ENCODE results near the gene MAGEA9.
"Not testable (repeated sequence)": the region's sequence is repeated elsewhere in the genome, so short reads cannot be mapped to it uniquely, and the experiment has no call there.

Gene MAGEA9, protein sequence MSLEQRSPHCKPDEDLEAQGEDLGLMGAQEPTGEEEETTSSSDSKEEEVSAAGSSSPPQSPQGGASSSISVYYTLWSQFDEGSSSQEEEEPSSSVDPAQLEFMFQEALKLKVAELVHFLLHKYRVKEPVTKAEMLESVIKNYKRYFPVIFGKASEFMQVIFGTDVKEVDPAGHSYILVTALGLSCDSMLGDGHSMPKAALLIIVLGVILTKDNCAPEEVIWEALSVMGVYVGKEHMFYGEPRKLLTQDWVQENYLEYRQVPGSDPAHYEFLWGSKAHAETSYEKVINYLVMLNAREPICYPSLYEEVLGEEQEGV

DNA sequence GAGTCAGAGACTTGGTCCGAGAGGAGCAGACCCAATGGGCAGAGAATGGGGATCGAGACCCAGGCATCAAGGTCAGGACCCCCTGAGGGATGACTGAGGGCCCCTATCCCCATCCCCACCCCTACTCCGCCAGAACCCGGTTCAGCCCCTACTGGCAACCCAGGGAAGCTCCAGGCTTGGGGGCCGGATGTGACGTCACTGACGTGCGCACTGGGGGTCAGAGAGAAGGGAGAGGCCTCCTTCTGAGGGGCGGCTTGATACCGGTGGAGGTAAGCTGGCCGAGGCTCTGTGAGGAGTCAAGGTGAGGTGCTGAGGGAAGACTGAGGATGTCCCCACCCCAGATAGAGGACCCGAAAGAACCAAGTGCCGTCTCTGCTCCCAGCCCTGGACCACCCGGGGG, at the start of gene MAGEA9:
Gene MAGEA9 (plus strand): TSS at position 204 of the 400 bp plus-strand sequence. CDS start 4,281 bp downstream, outside the sequence.
- not testable (repeated sequence) for DNase-seq (ENCODE audit: low read depth)

DNA sequence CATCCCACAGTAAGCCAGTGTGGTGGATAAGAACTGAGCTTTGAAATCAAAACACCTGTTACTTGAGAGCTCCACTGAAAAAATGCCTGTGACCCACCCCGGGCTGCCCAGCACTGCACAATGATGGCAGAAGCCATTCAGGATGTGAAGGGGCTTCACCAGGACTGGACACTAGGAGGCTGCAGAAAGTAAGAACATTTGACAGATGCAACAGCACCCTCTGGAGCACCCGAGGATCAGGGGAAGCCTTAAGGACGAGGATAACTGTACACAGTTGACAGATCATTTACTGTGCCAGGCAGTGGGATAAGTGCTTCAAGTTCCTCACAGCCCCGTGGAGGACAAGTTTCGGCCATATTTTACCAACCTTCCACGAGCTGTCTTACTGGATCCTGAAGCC, 39.5 kb upstream of the MAGEA9 start:
- DNase-seq (ENCODE audit: low read depth) = not testable (repeated sequence)

DNA sequence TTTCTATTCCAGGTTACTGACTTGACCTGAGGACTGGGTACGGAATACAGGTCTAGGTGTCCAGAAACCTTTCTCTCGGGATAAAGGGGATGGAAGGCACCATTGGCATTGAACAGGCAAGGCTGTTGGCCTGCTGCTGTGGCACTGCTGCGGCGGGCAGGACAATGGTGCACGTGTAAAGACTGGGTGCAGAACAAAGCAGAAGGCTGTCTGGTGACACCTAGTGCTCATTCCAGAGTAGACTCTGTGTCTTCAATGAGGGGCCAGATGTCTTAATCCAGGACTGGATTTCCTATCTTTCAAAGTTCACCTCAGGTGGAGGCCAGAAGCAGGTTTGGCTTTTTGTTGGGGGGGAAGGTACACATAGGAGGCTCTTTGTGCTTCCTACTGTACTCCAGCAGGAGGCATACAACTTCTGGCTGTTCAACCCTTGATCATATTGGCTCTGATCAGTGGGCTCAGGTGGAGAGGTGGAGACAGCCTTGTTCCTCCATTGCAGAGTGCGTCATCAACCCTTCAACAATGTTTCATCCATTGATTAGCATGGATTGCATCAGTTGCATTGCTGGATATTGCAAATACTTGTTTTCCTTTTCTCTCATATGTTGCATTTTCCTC, 35.2 kb upstream of the MAGEA9 start:
- not testable (repeated sequence) for DNase-seq (ENCODE audit: low read depth)

DNA sequence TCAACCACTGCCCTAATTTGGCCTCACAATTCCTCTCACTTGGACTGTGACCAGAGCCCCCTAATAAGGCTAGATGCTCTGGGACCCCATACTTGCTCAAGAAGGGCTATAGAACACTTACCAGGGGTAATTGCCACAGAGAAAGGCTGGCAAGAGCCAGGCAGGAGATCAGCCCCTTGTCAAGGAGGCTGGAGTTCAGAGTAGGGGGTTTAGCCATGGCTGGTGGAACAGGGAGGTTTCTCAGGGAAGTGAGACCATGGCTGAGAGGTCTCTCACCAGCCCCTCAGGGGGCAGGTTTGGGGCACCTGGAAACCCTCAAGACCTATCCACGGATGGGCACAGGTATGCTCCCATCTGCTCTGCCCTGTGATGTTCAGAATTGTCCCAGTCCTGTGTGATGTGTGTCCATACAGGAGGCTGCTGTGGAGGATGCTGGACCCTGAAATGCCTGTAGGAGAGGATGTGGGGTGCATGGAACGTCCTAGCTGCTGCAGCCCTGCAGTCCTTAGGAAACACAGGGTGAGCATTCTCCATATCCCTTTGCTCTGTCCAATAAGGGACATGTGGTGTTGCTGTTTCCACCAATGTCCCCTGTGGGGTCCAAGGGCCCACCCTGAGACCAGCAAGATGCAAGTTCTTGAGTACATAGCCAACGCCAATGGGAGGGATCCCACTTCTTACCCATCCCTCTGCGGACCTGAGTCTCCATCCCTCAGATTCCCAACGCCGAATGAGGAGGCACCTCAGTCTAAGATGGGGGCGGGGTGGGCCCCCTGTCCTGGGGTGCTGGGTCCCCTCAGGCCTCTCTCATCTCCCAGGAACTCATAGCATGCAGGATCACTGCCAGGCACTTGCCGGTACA, 24.3 kb upstream of the MAGEA9 start:
- DNase-seq (ENCODE audit: low read depth) = no peak

DNA sequence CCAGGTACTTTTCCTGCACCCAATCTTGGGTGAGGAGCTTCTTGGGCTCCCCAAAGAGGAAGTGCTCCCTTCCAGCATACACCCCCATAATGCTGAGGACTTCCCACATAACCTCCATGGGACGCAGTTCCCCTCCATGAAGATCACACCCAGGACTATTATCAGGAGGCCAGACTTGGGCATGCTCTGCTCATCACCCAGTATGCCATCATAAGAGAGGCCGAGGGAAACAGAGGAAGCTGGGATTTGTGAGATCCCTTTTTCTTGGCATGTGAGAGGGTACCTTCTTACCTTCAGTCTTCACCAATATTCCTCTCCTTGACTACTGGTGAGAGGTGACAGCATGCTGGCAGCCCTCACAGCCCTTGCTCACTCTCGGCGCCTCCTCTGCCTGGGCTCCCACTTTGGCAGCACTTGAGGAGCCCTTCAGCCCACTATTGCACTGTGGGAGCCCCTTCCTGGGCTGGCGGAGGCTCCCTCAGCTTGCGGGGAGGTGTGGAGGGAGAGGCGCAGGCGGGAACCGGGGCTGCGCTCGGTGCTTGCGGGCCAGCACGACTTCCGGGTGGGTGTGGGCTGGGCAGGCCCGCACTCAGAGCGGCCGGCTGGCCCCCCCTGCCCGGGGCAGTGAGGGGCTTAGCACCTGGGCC, 23.5 kb upstream of the MAGEA9 start:
- no peak for DNase-seq (ENCODE audit: low read depth)

DNA sequence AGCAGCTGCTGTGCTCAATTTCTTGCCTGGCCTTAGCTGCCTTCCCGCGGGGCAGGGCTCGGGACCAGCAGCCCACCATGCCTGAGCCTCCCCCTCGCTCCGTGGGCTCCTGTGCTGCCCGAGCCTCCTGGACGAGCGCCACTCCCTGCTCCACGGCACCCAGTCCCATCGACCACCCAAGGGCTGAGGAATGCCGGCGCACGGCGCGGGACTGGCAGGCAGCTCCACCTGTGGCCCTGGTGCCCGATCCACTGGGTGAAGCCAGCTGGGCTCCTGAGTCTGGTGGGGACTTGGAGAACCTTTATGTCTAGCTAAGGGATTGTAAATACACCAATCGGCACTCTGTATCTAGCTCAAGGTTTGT, 23.0 kb upstream of the MAGEA9 start:
- DNase-seq (ENCODE audit: low read depth) = not testable (repeated sequence)

DNA sequence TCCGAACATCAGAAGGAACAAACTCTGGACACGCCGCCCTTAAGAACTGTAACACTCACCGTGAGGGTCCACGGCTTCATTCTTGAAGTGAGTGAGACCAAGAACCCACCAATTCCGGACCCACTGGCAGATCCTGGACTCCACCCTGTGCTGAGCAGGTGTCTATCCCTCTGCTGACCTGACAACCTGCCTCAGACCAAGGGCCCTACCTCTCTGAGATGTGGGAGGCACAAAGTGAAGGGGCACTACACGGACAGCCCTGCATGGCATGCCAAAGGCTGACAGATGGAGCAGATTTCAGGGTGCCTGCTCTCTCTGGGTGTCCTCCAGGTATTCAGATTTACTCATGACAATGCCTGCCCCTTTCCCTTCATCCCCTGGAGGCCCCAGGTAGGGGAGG, 21.9 kb upstream of the MAGEA9 start:
- DNase-seq (ENCODE audit: low read depth) = no peak

DNA sequence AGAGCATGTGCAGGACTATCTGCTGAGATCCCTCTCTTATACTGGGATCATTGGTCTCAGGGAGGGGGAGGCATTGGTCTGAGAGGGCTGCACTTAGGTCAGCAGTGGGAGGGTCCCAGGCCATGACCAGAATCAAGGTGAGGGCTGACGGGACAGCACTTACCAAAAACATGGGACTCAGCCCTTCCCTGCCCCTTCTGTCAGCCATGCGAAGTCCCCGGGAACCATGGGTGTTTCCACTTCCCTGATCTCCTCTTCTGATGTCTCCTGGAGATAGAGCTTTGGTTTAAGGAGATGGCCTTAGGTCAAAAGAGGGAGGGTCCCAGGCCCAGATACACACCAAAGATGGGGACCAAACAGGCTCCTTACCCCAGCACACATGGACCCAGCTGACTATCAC, 20.8 kb upstream of the MAGEA9 start:
- no peak for DNase-seq (ENCODE audit: low read depth)

DNA sequence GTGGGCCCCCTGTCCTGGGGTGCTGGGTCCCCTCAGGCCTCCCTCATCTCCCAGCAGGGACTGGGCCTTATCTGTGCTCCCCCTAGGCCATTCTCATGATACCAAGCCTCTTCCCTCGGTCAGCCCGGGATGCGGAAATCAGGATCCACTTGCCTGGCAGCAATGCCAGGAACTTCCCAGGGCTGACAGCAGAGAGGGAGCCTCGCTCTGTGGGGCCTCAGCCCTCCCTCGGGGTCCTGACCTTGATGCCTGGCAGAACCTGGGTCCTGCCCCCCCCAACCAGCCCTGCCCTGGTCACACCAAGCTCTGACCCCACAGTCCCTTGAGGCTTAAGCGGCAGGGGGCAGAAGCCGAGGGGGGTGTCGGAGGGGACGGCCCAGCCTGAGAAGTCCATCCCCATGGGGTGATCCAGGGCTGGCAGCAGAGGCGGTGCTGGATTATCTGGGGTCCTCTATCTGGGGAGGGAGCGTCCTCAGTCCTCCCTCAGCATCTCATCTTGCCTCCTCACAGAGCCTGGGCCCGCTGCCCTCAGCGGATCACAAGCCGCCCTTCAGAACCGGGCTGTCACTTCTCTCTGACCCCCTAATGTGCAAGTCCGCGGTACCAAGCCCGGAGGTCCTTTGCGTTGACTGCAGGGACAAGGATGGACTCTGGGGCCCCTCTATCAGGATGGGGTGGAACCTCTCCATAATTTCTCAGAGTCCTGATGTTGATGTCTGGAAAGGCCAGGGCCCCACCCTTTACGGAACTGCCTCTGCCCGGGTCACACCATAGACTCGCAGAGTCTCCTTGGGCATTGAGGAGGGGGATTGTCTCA, 19.7 kb upstream of the MAGEA9 start:
- not testable (repeated sequence) for DNase-seq (ENCODE audit: low read depth)

DNA sequence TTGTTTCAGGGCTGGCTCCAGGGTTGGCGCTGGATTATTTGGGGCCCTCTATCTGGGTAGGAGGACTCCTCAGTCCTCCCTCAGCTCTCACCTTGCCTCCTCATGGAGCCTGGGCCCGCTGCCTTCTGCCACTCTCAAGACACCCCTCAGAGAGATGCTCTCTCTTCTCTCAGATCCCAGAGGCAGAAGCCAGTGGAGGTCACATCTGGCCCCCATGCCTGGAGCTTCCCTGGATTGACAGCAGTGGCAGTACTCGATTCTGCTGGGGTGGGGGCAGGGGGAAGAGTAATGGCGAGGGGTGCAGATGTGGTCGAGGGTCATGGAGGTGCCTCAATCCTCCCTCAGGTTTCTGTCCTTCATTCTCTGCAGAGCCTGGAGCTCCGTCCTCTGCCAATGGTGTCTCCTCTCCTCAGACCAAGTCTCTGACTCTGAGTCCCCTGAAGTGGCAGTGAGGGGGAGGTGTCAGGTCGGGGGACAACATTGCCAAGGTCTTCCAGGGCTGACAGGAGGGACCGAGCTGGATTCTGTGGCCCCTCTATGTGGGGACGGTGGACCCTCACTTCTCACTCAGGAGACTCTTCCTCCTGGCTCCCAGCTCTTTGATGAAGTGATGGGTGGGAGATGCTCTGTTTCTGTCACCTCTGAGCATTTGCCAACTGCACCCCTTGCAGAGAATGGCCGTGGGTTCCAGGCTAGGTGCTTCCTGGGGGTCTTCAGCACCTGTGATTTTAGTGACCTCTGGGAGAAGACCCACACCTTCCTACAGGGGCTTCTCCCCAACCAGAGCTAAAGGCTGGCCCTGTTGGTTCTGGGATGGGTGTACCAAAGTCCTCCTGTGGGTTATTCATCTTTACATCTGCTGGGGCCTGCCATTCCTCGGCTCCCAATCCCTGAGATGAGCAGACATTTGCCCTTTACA, 18.8 kb upstream of the MAGEA9 start:
- DNase-seq (ENCODE audit: low read depth) = no peak

DNA sequence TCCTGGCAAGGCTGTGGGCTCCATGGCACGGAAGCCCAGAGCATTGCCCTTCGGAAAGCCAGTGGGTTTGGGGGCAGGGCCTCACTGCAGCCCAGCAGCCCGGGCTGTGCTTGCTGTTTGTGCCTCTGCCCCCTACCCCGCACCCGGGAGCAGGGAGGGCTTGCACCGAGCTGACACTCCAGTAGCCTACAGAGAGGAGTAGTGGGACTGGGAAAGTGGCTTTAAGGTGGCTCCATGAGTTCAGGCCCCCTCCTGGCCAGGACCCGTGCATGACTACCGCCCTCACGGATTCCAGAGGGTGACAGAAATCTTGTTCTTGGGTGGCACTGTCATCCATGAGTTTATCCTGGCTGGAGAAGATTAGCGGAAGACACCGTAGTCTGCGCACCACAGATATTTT, 11.4 kb upstream of the MAGEA9 start:
- DNase-seq (ENCODE audit: low read depth) = not testable (repeated sequence)

DNA sequence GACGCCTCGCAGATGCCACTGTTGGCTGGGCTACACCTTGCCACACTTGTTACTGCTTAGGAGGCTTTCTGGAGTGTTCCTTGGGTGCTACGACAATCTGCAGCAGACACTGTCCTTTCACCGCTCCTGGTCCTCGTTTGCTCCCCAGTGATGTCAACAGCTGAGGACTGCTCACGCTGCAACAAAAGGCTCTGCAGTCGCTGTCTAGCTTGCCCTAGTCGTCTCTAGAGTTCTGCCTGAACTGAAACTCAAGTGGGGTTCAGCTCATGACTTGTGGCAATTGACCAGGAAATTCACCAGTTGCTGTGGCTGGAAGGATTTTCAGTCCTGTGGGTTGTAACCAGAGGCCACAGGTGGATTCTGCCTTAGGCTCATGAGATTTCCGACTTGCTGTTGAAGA, 8.7 kb upstream of the MAGEA9 start:
- DNase-seq (ENCODE audit: low read depth) = not testable (repeated sequence)

DNA sequence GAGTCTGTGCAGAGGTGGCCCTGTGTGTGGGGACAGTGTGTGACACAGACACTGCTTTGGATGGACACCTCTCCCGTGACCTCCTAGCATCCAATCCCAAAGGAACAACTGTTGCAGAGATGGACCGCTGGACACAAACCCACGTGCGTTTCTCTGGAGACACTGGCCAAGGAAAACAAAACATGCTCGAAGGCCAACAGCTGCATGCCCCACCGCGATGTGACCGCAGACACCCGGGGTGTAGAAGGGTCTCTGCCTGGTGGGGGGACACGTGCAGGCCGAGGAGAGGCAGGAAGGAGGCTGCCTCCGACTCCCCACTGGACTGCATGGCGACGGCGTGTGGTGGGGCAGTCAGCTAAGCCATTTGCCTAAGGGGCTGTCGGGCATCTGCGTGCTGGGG, 8.0 kb upstream of the MAGEA9 start, which contains the start of gene HSFX1:
Gene HSFX1 (plus strand): TSS at position 301 of the 400 bp plus-strand sequence. CDS start 614 bp downstream, outside the sequence.
- not testable (repeated sequence) for DNase-seq (ENCODE audit: low read depth)

DNA sequence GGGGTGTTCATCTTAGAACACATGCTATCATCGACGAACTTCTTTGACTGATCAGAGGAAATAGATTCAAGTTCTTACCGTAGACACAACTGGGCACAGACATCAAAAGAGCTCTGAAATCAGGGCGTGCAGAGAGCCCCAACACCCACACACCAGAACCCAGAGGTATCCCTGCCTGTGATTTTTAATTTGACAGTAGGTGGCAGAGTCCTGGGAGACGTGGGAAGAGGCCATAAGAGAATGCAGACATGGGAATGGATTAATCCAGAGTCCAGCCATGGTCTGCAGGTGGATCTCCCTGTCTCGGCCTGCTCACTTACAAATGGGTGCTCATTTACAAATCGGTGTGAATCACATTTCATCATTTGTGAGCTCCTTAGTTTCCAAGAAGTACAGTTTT, 3.7 kb upstream of the MAGEA9 start:
- DNase-seq (ENCODE audit: low read depth) = not testable (repeated sequence)

DNA sequence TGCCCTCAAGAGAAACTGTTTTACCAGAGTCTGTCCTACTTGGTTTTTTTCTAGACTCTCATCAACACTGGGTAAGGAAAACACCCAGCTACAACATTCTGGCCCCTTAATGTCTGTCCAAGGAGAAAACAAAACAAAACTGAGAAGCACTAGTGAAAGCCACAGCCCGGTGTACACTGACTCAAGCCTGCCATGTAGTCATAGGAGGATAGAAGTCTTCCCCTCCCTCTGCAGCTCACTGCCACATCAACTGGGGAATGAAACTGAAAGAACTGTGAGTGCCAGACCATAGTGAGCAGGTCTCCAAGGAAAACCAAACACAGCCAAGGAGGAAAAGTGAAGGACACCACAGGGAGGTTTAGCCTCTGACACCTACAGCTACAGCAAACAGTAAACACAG, 13.8 kb downstream of the MAGEA9 start:
- DNase-seq (ENCODE audit: low read depth) = not testable (repeated sequence)

DNA sequence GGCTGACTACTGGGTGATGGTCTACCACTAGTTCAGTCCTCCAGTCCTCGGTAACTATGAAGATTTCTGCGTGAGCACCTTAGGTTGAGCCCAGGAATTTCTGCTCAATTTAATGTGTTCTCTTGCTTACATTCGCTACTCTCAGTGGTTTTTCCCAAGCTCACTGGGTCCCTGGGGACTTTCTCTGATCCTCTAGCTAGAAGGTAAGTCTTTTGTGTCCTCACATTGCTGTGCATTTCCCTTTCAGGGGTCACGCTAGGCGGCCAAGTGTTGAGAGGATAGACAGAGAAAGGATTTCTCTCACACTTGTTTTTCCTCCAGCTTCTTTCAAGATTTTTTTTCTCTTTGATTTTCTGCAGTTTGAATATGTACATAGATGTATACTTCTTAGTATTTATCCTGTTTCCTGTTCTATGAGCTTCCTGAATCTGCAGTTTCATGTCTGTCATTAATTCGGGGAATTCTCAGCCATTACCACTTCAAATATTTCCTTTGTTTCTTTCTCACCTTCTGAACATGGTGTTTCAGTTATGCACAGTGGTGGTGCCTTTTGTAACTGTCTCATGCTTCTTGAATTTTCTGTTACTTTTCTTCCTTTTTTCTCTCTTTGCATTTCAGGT, 17.5 kb downstream of the MAGEA9 start:
- DNase-seq (ENCODE audit: low read depth) = no peak

DNA sequence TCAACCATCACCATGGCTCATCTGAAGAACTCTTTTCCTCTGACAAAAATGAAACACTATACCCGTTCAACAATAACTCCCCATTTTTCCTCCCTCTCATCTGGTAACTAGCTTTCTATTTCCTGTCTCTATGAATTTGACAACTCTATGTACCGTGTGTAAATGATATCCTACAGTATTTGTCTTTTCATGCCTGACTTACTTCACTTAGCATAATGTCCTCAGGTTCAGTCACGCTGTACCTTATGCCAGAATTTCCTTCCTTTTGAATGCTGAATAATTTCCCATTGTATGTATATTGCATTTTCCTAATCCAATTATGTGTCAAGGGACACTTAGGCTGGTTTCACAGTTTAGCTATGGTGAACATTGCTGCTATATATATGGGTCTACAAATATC, 18.2 kb downstream of the MAGEA9 start:
- no peak for DNase-seq (ENCODE audit: low read depth)

DNA sequence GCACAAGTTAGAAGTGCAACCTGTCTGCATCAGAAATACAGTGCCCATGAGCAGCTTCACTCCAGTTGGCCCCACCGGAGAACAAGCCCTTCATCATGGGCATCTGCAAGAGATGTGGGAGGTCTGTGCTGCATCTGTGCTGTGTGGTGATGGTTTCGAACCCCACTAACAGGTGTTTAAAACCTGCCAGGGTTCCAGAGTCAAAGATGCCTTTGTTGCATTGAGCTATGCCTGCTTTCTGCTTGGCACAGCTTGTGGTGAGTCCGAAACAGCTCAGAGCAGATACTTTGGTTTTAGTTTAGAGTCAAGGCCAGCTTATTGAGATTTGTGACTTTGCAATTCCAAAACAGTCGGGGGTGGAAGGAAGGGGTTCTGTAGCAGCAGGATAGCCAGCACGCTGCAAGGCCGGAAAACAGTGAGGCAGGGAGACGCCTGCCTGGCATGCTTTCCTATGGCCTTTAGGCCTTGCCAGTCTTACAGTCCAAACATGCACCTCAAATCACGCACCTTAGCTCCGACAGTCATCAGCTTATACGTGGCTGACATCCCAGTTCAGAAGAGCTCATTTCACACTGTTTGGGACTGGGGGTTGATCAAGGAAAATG, 21.8 kb downstream of the MAGEA9 start:
- DNase-seq (ENCODE audit: low read depth) = no peak

DNA sequence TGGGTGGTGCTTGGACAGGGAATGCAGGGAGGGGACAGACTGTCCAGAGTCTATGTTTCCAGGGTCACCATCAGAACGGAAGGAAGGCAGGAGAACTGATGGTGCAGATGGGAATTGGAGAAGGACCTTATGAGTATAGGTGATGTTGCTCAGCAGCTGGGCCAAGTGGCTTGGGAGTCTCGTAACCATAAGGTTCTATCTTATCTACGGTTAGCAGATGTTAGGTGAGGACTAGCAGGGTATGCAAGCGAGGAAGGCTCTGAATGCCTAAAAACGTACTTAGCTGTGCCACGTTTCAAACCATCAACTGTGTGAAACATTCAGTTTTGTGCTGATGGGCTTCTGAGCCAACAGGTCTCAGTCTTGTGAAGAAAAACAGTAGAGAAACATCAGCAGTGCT, 22.4 kb downstream of the MAGEA9 start:
- no peak for DNase-seq (ENCODE audit: low read depth)
